HG03280 (cell line): Measurements from ENCODE around the gene ADORA2A.
"Not testable (repeated sequence)": the region's sequence is repeated elsewhere in the genome, so short reads cannot be mapped to it uniquely, and the experiment has no call there.

Experiments
- ATAC-seq: cut with Tn5 transposase; IDR thresholded peaks from one replicate; pipeline ENCODE4 v1.9.1; 2021; ENCODE audit warnings: mild to moderate bottlenecking, moderate library complexity; ENCODE audit not compliant: unreplicated experiment

ADORA2A gene

GRCh38 chr22:24482575-24482974, 55.2 kb downstream of the ADORA2A start:
- no peak for ATAC-seq

- ATAC-seq = no peak
Measured at GRCh38 chr22:24482998-24483397, 55.6 kb downstream of the ADORA2A start.

- no peak for ATAC-seq
Measured at GRCh38 chr22:24483976-24484545, 56.7 kb downstream of the ADORA2A start.

- no peak for ATAC-seq
Measured at GRCh38 chr22:24485170-24485569, 57.8 kb downstream of the ADORA2A start.

- no peak for ATAC-seq
Measured at GRCh38 chr22:24485608-24486007, 58.2 kb downstream of the ADORA2A start.

- no peak for ATAC-seq
Measured at GRCh38 chr22:24486501-24486921, 59.1 kb downstream of the ADORA2A start.

- no peak for ATAC-seq
Measured at GRCh38 chr22:24489011-24489410, 61.6 kb downstream of the ADORA2A start.

- not testable (repeated sequence) for ATAC-seq
Measured at GRCh38 chr22:24489434-24489833, 62.0 kb downstream of the ADORA2A start.
